Adrenal gland (tissue), 12 donors: Measurements from ENCODE around the gene ALPG. TPM values are rescaled to one million over a fixed set of nuclear protein-coding genes. Genes with fewer than 3 reads are reported as not detected.

ENCODE experiments used
- DNase-seq, 7 donors: peaks; one replicate each; pipeline ENCODE4 v3.0.0-alpha.2; 2019 to 2020
- H3K27ac ChIP-seq, 5 donors: fragments of 200-600 bp; sonication (generic) in 4 of 5; 1 replicate in 3 of 5; 2 replicates in 2 of 5; pipeline versions ENCODE4 v1.5.1 to v1.8.0; 2016 to 2020; ENCODE audit warnings: mild to moderate bottlenecking in 1 of 5
- H3K27me3 ChIP-seq: fragments of 200-600 bp; 2 replicates; pipeline ENCODE4 v1.8.0; 2021
- H3K36me3 ChIP-seq, 2 donors: fragments of 200-600 bp; replicated peaks in 1 of 2; 1 replicate in 1 of 2; 2 replicates in 1 of 2; pipeline versions ENCODE4 v1.5.1 to v1.8.0; 2018 to 2022
- H3K4me1 ChIP-seq, 2 donors: fragments of 200-600 bp; replicated peaks in 1 of 2; 1 replicate in 1 of 2; 2 replicates in 1 of 2; pipeline versions ENCODE4 v1.5.1 to v1.8.0; 2018 to 2021
- H3K4me3 ChIP-seq, 4 donors: fragments of 200-600 bp; sonication (generic) in 3 of 4; one replicate each; pipeline ENCODE4 v1.5.1; 2016 to 2018
- H3K9me3 ChIP-seq, 3 donors: fragments of 200-600 bp; sonication (generic) in 1 of 3; replicated peaks in 1 of 3; 1 replicate in 2 of 3; 2 replicates in 1 of 3; pipeline versions ENCODE4 v1.5.1 to v1.8.0; 2016 to 2021
- CTCF ChIP-seq, 6 experiments: fragments of 450-650 bp in 4 of 6; fragments of 200-600 bp in 2 of 6; sonication (generic) in 1 of 6; IDR thresholded peaks; 1 replicate in 5 of 6; 2 replicates in 1 of 6; pipeline versions ENCODE4 v1.5.1 to v1.8.0; 2016 to 2021; ENCODE audit warnings: antibody characterized with exemption in 6 of 6, mild to moderate bottlenecking in 2 of 6, moderate library complexity in 1 of 6
- POLR2A ChIP-seq, 2 donors: fragments of 450-650 bp; IDR thresholded peaks; one replicate each; pipeline ENCODE4 v1.6.1; 2017; ENCODE audit warnings: antibody characterized with exemption in 2 of 2, mild to moderate bottlenecking in 2 of 2, moderate library complexity in 1 of 2
- WGBS, 4 donors: extraction: QIAGEN DNeasy Blood & Tissue Kit in 2 of 4; methylation state at CpG; one replicate each; pipeline versions ENCODE4 v1.1.5 to v1.1.7; 2013 to 2017; 5-methylcytosine and 5-hydroxymethylcytosine counted together
- intact Hi-C, 2 donors: fragments of 100-400 bp; cut with DNase I; formaldehyde crosslinking; loops; one replicate each; pipeline versions ENCODE4 v1.14.1 to v1.15.0; 2022 to 2023
- polyA plus RNA-seq, 3 donors: library from polyadenylated mRNA; stranded (reverse); fragments of 200-250 nt in 2 of 3; fragments of 350-450 nt in 1 of 3; fragmentation: Illumina TruSeq in 1 of 3; extraction: RNeasy Lipid Tissue Mini Kit (QIAGEN cat#74804) in 1 of 3; gene quantifications; one replicate each; pipeline ENCODE4 v1.2.3, GENCODE V29; 2013 to 2014
- total RNA-seq, 9 donors: library from RNA; depleted of rRNA in 4 of 9; stranded (reverse); fragments of >200 nt in 4 of 9; fragments of 120-200 nt in 1 of 9; fragmentation: NEBNext Ultra II Directional in 1 of 9; extraction: Animal tissue kit (Norgen Biotek cat#: 25700) in 1 of 9; gene quantifications; one replicate each; pipeline versions ENCODE4 v1.1.0 to v1.2.4, GENCODE V29; 2013 to 2023
- donor health status: healthy with polysubstance abuse.
- donor health status: Bipolar disorder and iron deficiency.
- donor health status: DM: yes; HTN: yes; CAD: no.
- donor health status: DM: no; HTN: no; CAD: no.
- donor health status: DM: no; HTN: no; CAD: no.
- donor health status: DM: yes; HTN: yes; CAD: no.

The ALPG gene
- total and polyA plus RNA-seq, 12 donors = not detected

- Histone ChIP-seq H3K27ac (no peak overlapping the region), H3K4me1 (no peaks in the 10 kb centered on the region), H3K9me3 (no peaks in the 10 kb centered on the region), H3K4me3 (no peak overlapping the region), H3K36me3 (no peaks in the 10 kb centered on the region), H3K27me3 (peaks cover 18% of the 10 kb centered on the region)
- DNase-seq = peak in 1 of 7 donors; percentile 14
- intact Hi-C loops = no loop called here
- no peak for TF ChIP-seq CTCF (IDR thresholded peaks at IDR 0.05)
- TF ChIP-seq POLR2A (IDR thresholded peaks at IDR 0.05) = no peak
- WGBS, 4 donors = 84 to 92% (median 87%) methylated on average over 11 to 25 of the region's 25 CpGs
These were observed 51.5 kb downstream of the ALPG start for GRCh38 chr2:232458051-232458660.

- DNase-seq = peak in 1 of 7 donors; percentile 15
- 46 to 75% (median 55%) methylated on average over 25 to 56 of the region's 56 CpGs for WGBS, 4 donors
- no peak overlapping the region for H3K27ac ChIP-seq
- no peaks in the 10 kb centered on the region for H3K36me3 ChIP-seq
- TF ChIP-seq CTCF (IDR thresholded peaks at IDR 0.05) (no peak), POLR2A (IDR thresholded peaks at IDR 0.05) (no peak)
- no peaks in the 10 kb centered on the region for H3K9me3 ChIP-seq
- no peaks in the 10 kb centered on the region for H3K4me1 ChIP-seq
- intact Hi-C loops = no loop called here
- H3K4me3 ChIP-seq = no peak overlapping the region
- H3K27me3 ChIP-seq = peaks cover 18% of the 10 kb centered on the region
These were observed 52.2 kb downstream of the ALPG start for GRCh38 chr2:232458661-232459418.

- TF ChIP-seq CTCF (IDR thresholded peaks at IDR 0.05) (no peak), POLR2A (IDR thresholded peaks at IDR 0.05) (no peak)
- no peak for DNase-seq
- 85 to 100% (median 86%) methylated on average over 2 to 11 of the region's 11 CpGs for WGBS, 4 donors
- Histone ChIP-seq H3K4me3 (no peak overlapping the region), H3K9me3 (no peaks in the 10 kb centered on the region), H3K4me1 (no peaks in the 10 kb centered on the region), H3K27me3 (peaks cover 18% of the 10 kb centered on the region), H3K36me3 (no peaks in the 10 kb centered on the region), H3K27ac (no peak overlapping the region)
- intact Hi-C loops = no loop called here
These were observed 52.9 kb downstream of the ALPG start for GRCh38 chr2:232459419-232460035.

- H3K36me3 ChIP-seq = no peaks in the 10 kb centered on the region
- DNase-seq = no peak
- H3K9me3 ChIP-seq = no peaks in the 10 kb centered on the region
- H3K27ac ChIP-seq = no peak overlapping the region
- no peaks in the 10 kb centered on the region for H3K4me1 ChIP-seq
- H3K4me3 ChIP-seq = no peak overlapping the region
- peaks cover 18% of the 10 kb centered on the region for H3K27me3 ChIP-seq
- 61 to 74% (median 66%) methylated on average over 2 of the region's 2 CpGs for WGBS, 4 donors
- no peak for TF ChIP-seq POLR2A (IDR thresholded peaks at IDR 0.05)
- TF ChIP-seq CTCF (IDR thresholded peaks at IDR 0.05) = no peak
- intact Hi-C loops = no loop called here
These were observed 53.5 kb downstream of the ALPG start for GRCh38 chr2:232460171-232460570.
